ENCODE data around the gene METTL16. TPM values are rescaled to one million over a fixed set of nuclear protein-coding genes. Genes with fewer than 3 reads are reported as not detected.
A peak's percentile ranks its signal among the peaks of the same experiment; 100 is the strongest.

The METTL16 gene
- total and polyA plus RNA-seq, 2 experiments from 2014 or later: 19.3 to 23.9 TPM

DNA sequence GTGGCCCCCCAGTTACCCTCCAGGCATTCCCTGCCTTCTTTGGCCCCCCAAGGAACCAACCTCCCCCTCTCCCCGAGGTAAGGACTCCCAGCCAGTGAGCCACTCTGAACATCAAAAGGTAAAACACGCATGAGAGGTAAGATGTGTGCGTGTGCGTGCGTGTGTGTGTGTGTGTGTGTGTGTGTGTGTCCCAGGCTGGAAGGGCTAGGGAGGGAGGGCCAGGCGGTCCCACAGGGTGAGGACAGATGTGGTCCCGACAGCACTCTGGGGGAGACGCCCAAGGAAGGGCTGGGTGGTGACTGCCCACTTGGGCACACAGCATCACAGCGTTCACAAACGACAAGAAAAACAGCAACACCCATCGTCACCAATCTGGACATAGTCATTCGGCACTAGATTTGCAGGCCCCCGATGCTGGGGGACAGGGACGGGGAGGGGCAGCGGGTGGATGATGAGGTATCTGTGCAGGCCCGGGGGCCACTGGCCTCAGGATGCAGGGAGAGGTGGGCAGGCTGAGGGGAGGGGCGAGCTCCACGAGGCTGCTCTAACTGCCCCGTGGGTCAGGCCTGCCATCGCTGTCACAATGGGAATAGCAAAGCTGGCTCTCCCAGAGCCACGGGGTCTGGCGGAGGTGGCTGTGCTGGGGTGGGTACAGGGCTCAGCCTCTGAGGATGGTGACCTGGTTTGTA lies 127.1 kb downstream of the METTL16 start:
- Histone ChIP-seq H3K4me1 (ENCODE audit: low read depth) (peaks cover 34% of the 10 kb centered on the region), H3K9me3 (ENCODE audit: low read depth) (no peaks in the 10 kb centered on the region)

DNA sequence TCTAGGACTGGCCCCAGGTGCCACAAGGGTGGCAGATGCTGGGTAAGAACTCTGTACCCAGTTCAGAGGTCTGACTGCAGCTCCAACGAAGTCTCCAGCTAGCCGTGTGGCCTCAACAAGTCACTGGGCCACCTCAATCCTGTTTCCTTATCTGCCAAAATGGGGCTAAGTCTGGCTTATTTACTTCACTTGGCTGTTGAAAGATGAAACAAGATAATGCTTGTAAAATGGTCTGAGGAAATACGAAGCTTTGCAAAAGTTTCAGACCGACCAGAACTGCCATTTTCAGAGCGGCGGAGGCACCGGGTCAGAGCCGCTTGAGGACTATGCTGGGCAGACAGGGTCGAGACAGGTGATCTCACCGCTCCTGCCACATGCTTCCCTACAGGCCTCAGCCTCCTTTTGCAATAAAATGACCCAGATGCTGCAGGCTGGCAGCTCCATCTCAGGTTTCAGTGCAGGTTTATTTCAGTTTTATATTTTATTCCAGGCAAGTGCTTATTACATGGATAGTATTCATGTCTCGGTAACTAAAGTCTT lies 128.0 kb downstream of the METTL16 start:
- no peak for DNase-seq (ENCODE audit: low read depth in 1 of 2, low spot score in 1 of 2)
- Histone ChIP-seq H3K4me1 (ENCODE audit: low read depth) (peaks cover 34% of the 10 kb centered on the region), H3K4me3 (no peak overlapping the region), H3K27me3 (no peaks in the 10 kb centered on the region), H3K9me3 (ENCODE audit: low read depth) (no peaks in the 10 kb centered on the region), H3K27ac (peak overlapping the region; percentile 54), H3K36me3 (peaks cover 6% of the 10 kb centered on the region)
- TF ChIP-seq, protein P1, sequence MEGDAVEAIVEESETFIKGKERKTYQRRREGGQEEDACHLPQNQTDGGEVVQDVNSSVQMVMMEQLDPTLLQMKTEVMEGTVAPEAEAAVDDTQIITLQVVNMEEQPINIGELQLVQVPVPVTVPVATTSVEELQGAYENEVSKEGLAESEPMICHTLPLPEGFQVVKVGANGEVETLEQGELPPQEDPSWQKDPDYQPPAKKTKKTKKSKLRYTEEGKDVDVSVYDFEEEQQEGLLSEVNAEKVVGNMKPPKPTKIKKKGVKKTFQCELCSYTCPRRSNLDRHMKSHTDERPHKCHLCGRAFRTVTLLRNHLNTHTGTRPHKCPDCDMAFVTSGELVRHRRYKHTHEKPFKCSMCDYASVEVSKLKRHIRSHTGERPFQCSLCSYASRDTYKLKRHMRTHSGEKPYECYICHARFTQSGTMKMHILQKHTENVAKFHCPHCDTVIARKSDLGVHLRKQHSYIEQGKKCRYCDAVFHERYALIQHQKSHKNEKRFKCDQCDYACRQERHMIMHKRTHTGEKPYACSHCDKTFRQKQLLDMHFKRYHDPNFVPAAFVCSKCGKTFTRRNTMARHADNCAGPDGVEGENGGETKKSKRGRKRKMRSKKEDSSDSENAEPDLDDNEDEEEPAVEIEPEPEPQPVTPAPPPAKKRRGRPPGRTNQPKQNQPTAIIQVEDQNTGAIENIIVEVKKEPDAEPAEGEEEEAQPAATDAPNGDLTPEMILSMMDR (IDR thresholded peaks at IDR 0.05; ENCODE audit: low read depth, low read length): no peak

More for the DNA sequence above, 127.1 kb downstream of the METTL16 start:
- no peak for DNase-seq (ENCODE audit: low read depth in 1 of 2, low spot score in 1 of 2)
- Histone ChIP-seq H3K36me3 (peaks cover 6% of the 10 kb centered on the region), H3K4me3 (no peak overlapping the region), H3K27me3 (no peaks in the 10 kb centered on the region), H3K27ac (peak overlapping the region; percentile 22)
- TF ChIP-seq, protein P1 (IDR thresholded peaks at IDR 0.05; ENCODE audit: low read depth, low read length): no peak

DNA sequence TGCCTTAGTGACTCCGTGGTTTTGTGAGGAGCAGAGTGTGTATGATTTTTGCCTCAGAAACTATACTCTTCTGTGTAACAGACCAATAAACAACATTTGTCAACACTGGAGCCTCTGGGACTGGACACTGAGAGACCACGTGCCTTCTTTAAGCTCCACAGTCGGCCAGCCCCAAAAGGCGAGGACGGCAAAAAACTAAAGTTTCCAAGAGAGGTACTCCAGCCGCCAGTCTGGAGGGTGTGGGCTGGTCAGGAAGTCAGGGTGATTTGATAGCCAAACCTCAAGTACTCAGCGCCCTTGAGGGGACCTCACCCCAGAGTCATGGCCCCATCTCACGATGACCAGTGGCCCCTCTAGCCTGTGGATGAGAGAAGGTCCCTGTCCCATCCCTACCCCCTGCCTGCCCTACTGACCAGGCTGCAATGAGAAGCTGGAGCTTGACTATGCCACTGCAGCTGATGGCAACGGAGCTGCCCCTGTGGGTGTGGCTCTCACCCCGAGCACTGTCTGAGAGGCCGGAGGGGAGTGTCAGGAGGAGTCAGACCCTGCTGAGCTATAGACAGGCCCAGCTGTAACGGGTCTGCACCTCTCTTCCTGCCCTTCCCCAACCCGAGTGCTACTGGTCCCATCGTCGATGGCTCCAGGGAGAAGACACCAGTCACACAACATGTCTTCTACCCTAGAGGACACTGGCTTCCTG lies 130.6 kb downstream of the METTL16 start:
- Histone ChIP-seq H3K27me3 (no peaks in the 10 kb centered on the region), H3K27ac (no peak overlapping the region), H3K4me1 (ENCODE audit: low read depth) (peaks cover 34% of the 10 kb centered on the region), H3K4me3 (no peak overlapping the region), H3K9me3 (ENCODE audit: low read depth) (no peaks in the 10 kb centered on the region), H3K36me3 (no peaks in the 10 kb centered on the region)
- TF ChIP-seq, protein P1 (IDR thresholded peaks at IDR 0.05; ENCODE audit: low read depth, low read length): no peak
- no peak for DNase-seq (ENCODE audit: low read depth in 1 of 2, low spot score in 1 of 2)

DNA sequence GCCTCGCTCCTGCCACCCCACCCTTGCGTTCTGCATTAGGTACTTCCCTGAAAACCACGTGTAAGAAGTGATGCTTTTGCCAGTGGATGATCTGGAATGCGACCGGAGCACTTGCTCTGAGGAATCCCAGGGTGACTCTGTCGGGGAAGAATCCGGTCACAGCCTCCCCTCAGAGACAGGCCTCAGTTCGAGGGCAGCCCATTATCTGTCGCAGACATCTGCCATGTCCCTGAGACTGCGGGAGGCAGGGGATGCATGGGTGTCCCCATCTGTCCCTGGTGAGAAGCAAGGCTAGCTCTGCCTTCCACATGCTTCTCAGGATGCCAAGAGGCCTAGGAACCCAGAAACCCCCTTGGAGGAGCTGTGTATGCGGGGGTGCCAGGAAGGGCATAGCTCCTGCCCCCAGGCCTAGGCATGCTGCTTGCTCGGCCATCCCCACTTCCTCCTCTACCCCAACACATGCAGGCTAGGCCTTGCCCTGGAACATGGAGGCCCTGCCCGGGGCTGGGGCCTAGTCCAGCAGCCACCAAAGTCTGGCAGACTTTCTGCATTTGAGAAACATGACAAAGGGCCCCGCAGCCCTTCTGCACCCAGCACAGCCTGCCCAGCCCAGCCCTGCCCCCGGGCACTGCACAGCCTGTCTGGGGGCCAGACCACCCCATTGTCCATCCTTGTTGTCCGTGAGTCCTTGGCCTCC lies 131.3 kb downstream of the METTL16 start:
- Histone ChIP-seq H3K4me3 (no peak overlapping the region), H3K27ac (no peak overlapping the region), H3K27me3 (no peaks in the 10 kb centered on the region), H3K9me3 (ENCODE audit: low read depth) (no peaks in the 10 kb centered on the region), H3K36me3 (peaks cover 2% of the 10 kb centered on the region), H3K4me1 (ENCODE audit: low read depth) (peaks cover 27% of the 10 kb centered on the region)
- DNase-seq (ENCODE audit: low read depth in 1 of 2, low spot score in 1 of 2): no peak
- TF ChIP-seq, protein P1 (IDR thresholded peaks at IDR 0.05; ENCODE audit: low read depth, low read length): no peak

DNA sequence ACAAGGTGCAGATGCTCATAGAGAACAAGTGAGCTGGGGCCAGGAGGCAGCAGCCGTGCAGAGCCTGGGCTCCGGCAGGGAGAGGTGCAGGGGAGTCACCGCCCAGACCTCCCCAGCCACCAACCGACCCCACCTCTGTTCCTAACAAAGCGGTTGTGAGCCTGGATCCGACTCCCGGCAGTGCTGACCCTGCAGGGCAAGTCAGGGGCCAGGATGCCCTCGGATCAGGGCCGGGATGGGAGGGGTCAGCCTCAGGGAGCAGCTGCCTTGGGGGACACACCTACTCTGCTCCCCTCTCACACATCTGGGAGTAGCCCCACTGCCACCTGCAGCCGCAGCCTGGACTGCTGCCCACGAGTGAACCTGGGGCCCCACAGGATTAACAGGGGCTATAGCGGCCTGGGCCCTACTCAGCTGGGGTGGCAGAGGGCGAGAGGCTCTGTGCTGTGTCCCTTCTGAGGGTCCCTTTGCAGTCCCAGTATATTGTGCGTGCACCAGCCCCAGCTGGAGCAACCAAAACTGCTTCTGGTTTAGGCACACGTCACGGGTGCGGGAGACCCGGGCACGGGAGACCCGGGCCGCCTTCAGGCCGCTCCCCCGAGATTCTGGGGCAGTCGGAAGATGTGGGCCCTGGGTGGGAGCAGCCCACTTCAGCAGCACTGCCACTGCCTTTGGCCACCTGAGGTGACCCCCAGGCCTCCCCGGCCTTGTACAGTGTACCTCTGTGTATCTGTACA lies 132.0 kb downstream of the METTL16 start:
- peaks cover 20% of the 10 kb centered on the region for H3K4me1 ChIP-seq (ENCODE audit: low read depth)
- H3K36me3 ChIP-seq: peaks cover 3% of the 10 kb centered on the region
- TF ChIP-seq, protein P1 (IDR thresholded peaks at IDR 0.05; ENCODE audit: low read depth, low read length): no peak
- no peak overlapping the region for H3K27ac ChIP-seq
- H3K9me3 ChIP-seq (ENCODE audit: low read depth): no peaks in the 10 kb centered on the region
- no peak for DNase-seq (ENCODE audit: low read depth in 1 of 2, low spot score in 1 of 2)
- no peaks in the 10 kb centered on the region for H3K27me3 ChIP-seq
- no peak overlapping the region for H3K4me3 ChIP-seq
